WTC11 (cell line): ENCODE measurements around the gene ALKBH8. TPM values are rescaled to one million over a fixed set of nuclear protein-coding genes. Genes with fewer than 3 reads are reported as not detected.
A peak's percentile ranks its signal among the peaks of the same experiment; 100 is the strongest.

ENCODE experiments used
- ATAC-seq: fragments of 200-7000 bp; cut with Tn5 transposase; 2 replicates; pipeline ENCODE4 v1.10.0; 2021; ENCODE audit warnings: mild to moderate bottlenecking, moderate library complexity
- CTCF ChIA-PET: fragments of 300-600 bp; sonication (Branson Sonifier 250); formaldehyde crosslinking; loops from one replicate; lab custom pipeline; 2021; ENCODE audit warnings: antibody characterized with exemption; lab: Charles Lee
- POLR2A ChIA-PET: fragments of 350-600 bp; sonication (Branson Sonifier 250); formaldehyde crosslinking; loops from one replicate; lab custom pipeline; 2021; ENCODE audit warnings: antibody characterized with exemption; lab: Charles Lee
- DNase-seq: peaks from one replicate; pipeline ENCODE4 v3.0.0; 2021; ENCODE audit warnings: low spot score
- H3K27ac Mint-ChIP-seq: 2 replicates; pipeline ENCODE4 v1.8.0; 2021; ENCODE audit warnings: mixed read lengths
- H3K27me3 Mint-ChIP-seq: 2 replicates; pipeline ENCODE4 v1.8.0; 2021; ENCODE audit warnings: low read depth, mild to moderate bottlenecking, moderate library complexity, mixed read lengths
- H3K36me3 Mint-ChIP-seq: 2 replicates; pipeline ENCODE4 v1.8.0; 2021; ENCODE audit warnings: mixed read lengths
- H3K4me1 Mint-ChIP-seq: 2 replicates; pipeline ENCODE4 v1.8.0; 2022; ENCODE audit warnings: mixed read lengths
- H3K4me3 Mint-ChIP-seq: 2 replicates; pipeline ENCODE4 v1.8.0; 2021; ENCODE audit warnings: mild to moderate bottlenecking, moderate library complexity, mixed read lengths
- H3K9me3 Mint-ChIP-seq: 2 replicates; pipeline ENCODE4 v1.8.0; 2021; ENCODE audit warnings: mixed read lengths
- ATF3 ChIP-seq: sonication (generic); formaldehyde crosslinking; conservative IDR thresholded peaks from 2 replicates; pipeline ENCODE4 v1.8.1; 2022; ENCODE audit warnings: mild to moderate bottlenecking, missing genetic modification reagents
- FOXK1 ChIP-seq: sonication (generic); formaldehyde crosslinking; IDR thresholded peaks from 2 replicates; pipeline ENCODE4 v1.8.0; 2022; ENCODE audit warnings: mild to moderate bottlenecking, moderate library complexity, missing genetic modification reagents
- GRHL2 ChIP-seq: fragments of 250-450 bp; sonication (Bioruptor Pico); IDR thresholded peaks from 2 replicates; pipeline ENCODE4 v1.8.0; 2022; ENCODE audit warnings: mild to moderate bottlenecking, moderate library complexity; ENCODE audit not compliant: insufficient replicate concordance, severe bottlenecking
- JUN ChIP-seq: sonication (generic); formaldehyde crosslinking; IDR thresholded peaks from 2 replicates; pipeline ENCODE4 v1.8.0; 2023; ENCODE audit warnings: mild to moderate bottlenecking, missing genetic modification reagents
- KAT7 ChIP-seq: sonication (generic); formaldehyde crosslinking; IDR thresholded peaks from 2 replicates; pipeline ENCODE4 v1.8.1; 2023; ENCODE audit warnings: missing genetic modification reagents, mild to moderate bottlenecking, borderline replicate concordance
- MLX ChIP-seq: sonication (generic); formaldehyde crosslinking; IDR thresholded peaks from 2 replicates; pipeline ENCODE4 v1.8.1; 2023; ENCODE audit warnings: mild to moderate bottlenecking, missing genetic modification reagents, moderate library complexity
- NFYB ChIP-seq: sonication (generic); formaldehyde crosslinking; conservative IDR thresholded peaks from 2 replicates; pipeline ENCODE4 v1.8.0; 2022; ENCODE audit warnings: low read depth, missing genetic modification reagents
- RORB ChIP-seq: fragments of 250-450 bp; sonication (Bioruptor Pico); IDR thresholded peaks from 2 replicates; pipeline ENCODE4 v1.9.0; 2021; ENCODE audit warnings: mild to moderate bottlenecking
- SP1 ChIP-seq: sonication (generic); formaldehyde crosslinking; conservative IDR thresholded peaks from 2 replicates; pipeline ENCODE4 v1.8.1; 2022; ENCODE audit warnings: missing genetic modification reagents
- ZNF281 ChIP-seq: sonication (generic); formaldehyde crosslinking; IDR thresholded peaks from 2 replicates; pipeline ENCODE4 v1.8.0; 2023; ENCODE audit warnings: mild to moderate bottlenecking, missing genetic modification reagents
- ZNF532 ChIP-seq: fragments of 250-450 bp; sonication (Bioruptor Pico); IDR thresholded peaks from 2 replicates; pipeline ENCODE4 v1.9.0; 2021; ENCODE audit warnings: mild to moderate bottlenecking, borderline replicate concordance
- total RNA-seq: library from RNA; stranded (reverse); gene quantifications from 3 replicates; pipeline ENCODE4 v1.2.3, GENCODE V29; 2021
- TF ChIP-seq, protein P1 (sequence below): sonication (generic); formaldehyde crosslinking; IDR thresholded peaks from 2 replicates; pipeline ENCODE4 v1.8.0; 2022; ENCODE audit warnings: missing genetic modification reagents
- TF ChIP-seq, protein P2 (sequence below): sonication (generic); formaldehyde crosslinking; IDR thresholded peaks from 2 replicates; pipeline ENCODE4 v1.8.0; 2022; ENCODE audit warnings: mild to moderate bottlenecking, missing genetic modification reagents
- TF ChIP-seq, protein P3 (sequence below): fragments of 200-600 bp; IDR thresholded peaks from 2 replicates; pipeline ENCODE4 v1.8.0; 2022; ENCODE audit warnings: antibody characterized with exemption
- TF ChIP-seq, protein P4 (sequence below): sonication (generic); formaldehyde crosslinking; IDR thresholded peaks from 2 replicates; pipeline ENCODE4 v1.8.1; 2023; ENCODE audit warnings: mild to moderate bottlenecking, moderate library complexity, missing genetic modification reagents

The ALKBH8 gene
- total RNA-seq, 1 experiment from 2014 or later: 9.5 TPM

DNA sequence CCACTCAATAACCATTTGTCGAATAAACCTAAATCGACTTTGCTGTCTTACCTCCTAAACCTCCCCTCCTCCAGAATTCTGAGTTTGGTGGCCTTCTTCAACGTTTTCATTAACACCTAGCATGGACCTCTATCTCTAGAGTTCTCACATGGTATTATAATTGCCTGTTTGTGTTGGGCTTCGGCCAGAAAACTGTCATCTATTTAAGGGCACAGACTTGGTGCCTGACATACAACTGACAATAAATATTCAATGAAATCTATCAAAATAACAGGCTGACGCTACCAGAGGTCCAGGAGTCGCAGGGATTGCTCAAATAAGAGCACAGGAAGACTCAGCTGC, 687 bp downstream of the ALKBH8 start (continued):
- TF ChIP-seq RORB: no peak
- TF ChIP-seq NFYB (CRISPR knock-in tag): no peak
- TF ChIP-seq, protein P1, sequence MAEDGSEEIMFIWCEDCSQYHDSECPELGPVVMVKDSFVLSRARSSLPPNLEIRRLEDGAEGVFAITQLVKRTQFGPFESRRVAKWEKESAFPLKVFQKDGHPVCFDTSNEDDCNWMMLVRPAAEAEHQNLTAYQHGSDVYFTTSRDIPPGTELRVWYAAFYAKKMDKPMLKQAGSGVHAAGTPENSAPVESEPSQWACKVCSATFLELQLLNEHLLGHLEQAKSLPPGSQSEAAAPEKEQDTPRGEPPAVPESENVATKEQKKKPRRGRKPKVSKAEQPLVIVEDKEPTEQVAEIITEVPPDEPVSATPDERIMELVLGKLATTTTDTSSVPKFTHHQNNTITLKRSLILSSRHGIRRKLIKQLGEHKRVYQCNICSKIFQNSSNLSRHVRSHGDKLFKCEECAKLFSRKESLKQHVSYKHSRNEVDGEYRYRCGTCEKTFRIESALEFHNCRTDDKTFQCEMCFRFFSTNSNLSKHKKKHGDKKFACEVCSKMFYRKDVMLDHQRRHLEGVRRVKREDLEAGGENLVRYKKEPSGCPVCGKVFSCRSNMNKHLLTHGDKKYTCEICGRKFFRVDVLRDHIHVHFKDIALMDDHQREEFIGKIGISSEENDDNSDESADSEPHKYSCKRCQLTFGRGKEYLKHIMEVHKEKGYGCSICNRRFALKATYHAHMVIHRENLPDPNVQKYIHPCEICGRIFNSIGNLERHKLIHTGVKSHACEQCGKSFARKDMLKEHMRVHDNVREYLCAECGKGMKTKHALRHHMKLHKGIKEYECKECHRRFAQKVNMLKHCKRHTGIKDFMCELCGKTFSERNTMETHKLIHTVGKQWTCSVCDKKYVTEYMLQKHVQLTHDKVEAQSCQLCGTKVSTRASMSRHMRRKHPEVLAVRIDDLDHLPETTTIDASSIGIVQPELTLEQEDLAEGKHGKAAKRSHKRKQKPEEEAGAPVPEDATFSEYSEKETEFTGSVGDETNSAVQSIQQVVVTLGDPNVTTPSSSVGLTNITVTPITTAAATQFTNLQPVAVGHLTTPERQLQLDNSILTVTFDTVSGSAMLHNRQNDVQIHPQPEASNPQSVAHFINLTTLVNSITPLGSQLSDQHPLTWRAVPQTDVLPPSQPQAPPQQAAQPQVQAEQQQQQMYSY (CRISPR knock-in tag): no peak
- no peak for TF ChIP-seq SP1
- no peak for TF ChIP-seq GRHL2 (CRISPR knock-in tag)
- TF ChIP-seq JUN (CRISPR knock-in tag): no peak
- TF ChIP-seq, protein P2, sequence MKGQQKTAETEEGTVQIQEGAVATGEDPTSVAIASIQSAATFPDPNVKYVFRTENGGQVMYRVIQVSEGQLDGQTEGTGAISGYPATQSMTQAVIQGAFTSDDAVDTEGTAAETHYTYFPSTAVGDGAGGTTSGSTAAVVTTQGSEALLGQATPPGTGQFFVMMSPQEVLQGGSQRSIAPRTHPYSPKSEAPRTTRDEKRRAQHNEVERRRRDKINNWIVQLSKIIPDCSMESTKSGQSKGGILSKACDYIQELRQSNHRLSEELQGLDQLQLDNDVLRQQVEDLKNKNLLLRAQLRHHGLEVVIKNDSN: no peak

DNA sequence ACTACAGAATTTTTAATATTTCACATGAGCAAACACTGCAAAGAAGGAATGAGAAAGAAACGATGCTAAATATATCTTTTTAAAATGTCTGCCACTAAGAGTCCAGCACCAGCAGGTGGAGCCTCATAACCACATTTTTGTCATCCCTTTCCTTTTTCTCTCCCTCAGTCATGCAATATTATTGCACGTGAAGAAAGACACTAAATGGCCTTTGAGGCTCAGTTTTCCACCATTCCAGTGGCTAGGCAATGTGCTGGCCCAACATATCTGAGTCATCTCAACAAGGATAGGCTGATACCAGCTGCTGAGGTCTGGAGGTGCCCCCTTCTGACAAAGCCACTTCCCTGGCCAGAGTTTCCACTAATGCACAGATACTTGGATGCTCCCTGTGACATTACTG, 1.8 kb downstream of the ALKBH8 start:
- DNase-seq (no peak), ATAC-seq (no peak)
- TF ChIP-seq, protein P3, sequence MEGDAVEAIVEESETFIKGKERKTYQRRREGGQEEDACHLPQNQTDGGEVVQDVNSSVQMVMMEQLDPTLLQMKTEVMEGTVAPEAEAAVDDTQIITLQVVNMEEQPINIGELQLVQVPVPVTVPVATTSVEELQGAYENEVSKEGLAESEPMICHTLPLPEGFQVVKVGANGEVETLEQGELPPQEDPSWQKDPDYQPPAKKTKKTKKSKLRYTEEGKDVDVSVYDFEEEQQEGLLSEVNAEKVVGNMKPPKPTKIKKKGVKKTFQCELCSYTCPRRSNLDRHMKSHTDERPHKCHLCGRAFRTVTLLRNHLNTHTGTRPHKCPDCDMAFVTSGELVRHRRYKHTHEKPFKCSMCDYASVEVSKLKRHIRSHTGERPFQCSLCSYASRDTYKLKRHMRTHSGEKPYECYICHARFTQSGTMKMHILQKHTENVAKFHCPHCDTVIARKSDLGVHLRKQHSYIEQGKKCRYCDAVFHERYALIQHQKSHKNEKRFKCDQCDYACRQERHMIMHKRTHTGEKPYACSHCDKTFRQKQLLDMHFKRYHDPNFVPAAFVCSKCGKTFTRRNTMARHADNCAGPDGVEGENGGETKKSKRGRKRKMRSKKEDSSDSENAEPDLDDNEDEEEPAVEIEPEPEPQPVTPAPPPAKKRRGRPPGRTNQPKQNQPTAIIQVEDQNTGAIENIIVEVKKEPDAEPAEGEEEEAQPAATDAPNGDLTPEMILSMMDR: peak; percentile 42
- TF ChIP-seq, protein P2: no peak
- H3K9me3 Mint-ChIP-seq: no peaks in the 10 kb centered on the region
- ChIA-PET POLR2A (no interaction called here), CTCF (interaction anchor here (1.0 to 5.6 kb wide), 5 partner anchors 41 to 214 kb away, joined by 3 to 38 read pairs (median 6); no protein-coding TSS in a partner anchor)
- 0 out of 2 replicates have a peak, but pooled peaks cover 5% of the 10 kb centered on the region for H3K36me3 Mint-ChIP-seq
- H3K27me3 Mint-ChIP-seq: no peaks in the 10 kb centered on the region
- H3K27ac Mint-ChIP-seq: no peak overlapping the region
- peaks cover 22% of the 10 kb centered on the region for H3K4me1 Mint-ChIP-seq
- H3K4me3 Mint-ChIP-seq: peak overlapping the region; percentile 11

GRCh38 chr11:107562647-107563208, 2.8 kb downstream of the ALKBH8 start:
- DNase-seq (no peak), ATAC-seq (no peak)
- no peak overlapping the region for H3K4me3 Mint-ChIP-seq
- peaks cover 22% of the 10 kb centered on the region for H3K4me1 Mint-ChIP-seq
- H3K36me3 Mint-ChIP-seq: 0 out of 2 replicates have a peak, but pooled peaks cover 5% of the 10 kb centered on the region
- no peaks in the 10 kb centered on the region for H3K9me3 Mint-ChIP-seq
- no peaks in the 10 kb centered on the region for H3K27me3 Mint-ChIP-seq
- TF ChIP-seq ZNF532 (CRISPR knock-in tag) (no peak), FOXK1 (no peak), KAT7 (CRISPR knock-in tag) (no peak), MLX (CRISPR knock-in tag) (no peak), ATF3 (CRISPR knock-in tag) (no peak), ZNF281 (no peak)
- TF ChIP-seq, protein P4, sequence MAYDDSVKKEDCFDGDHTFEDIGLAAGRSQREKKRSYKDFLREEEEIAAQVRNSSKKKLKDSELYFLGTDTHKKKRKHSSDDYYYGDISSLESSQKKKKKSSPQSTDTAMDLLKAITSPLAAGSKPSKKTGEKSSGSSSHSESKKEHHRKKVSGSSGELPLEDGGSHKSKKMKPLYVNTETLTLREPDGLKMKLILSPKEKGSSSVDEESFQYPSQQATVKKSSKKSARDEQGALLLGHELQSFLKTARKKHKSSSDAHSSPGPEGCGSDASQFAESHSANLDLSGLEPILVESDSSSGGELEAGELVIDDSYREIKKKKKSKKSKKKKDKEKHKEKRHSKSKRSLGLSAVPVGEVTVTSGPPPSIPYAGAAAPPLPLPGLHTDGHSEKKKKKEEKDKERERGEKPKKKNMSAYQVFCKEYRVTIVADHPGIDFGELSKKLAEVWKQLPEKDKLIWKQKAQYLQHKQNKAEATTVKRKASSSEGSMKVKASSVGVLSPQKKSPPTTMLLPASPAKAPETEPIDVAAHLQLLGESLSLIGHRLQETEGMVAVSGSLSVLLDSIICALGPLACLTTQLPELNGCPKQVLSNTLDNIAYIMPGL (CRISPR knock-in tag): no peak
- ChIA-PET CTCF (interaction anchor here (0.9 to 5.6 kb wide), 5 partner anchors 14 to 208 kb away, joined by 3 to 38 read pairs (median 6); no protein-coding TSS in a partner anchor), POLR2A (no interaction called here)
- H3K27ac Mint-ChIP-seq: no peak overlapping the region
